H1 (cell line): ENCODE data around the gene DAAM1. TPM values are rescaled to one million over a fixed set of nuclear protein-coding genes. Genes with fewer than 3 reads are reported as not detected.

Source experiments
- CTCF ChIA-PET: fragments of 300-600 bp; sonication (Branson Sonifier 250); formaldehyde crosslinking; loops from one replicate; lab custom pipeline; 2021; ENCODE audit not compliant: partially characterized antibody; lab: Charles Lee
- POLR2A ChIA-PET: fragments of 300-600 bp; sonication (Branson Sonifier 250); formaldehyde crosslinking; loops from one replicate; lab custom pipeline; 2021; ENCODE audit warnings: inconsistent platforms; ENCODE audit not compliant: partially characterized antibody; lab: Charles Lee
- DNase-seq, 2 experiments: peaks; one replicate each; pipeline versions ENCODE4 v3.0.0 to v3.0.0-alpha.2; 2010 to 2022; ENCODE audit warnings: low spot score in 2 of 2, low read depth in 1 of 2, mixed read lengths in 1 of 2
- FAIRE-seq: peaks from 2 replicates; lab custom pipeline; 2011; peaks lifted over from hg19 to GRCh38; lab: Jason Lieb, UNC
- H2AFZ ChIP-seq: 2 replicates; pipeline ENCODE4 v1.8.1; 2012; ENCODE audit warnings: low read length, inconsistent platforms
- H2AK5ac ChIP-seq: 2 replicates; pipeline ENCODE4 v1.6.1; 2013; ENCODE audit warnings: low read depth, low read length
- H2BK120ac ChIP-seq: replicated peaks from 2 replicates; pipeline ENCODE3; 2013; ENCODE audit warnings: low read depth, low read length, inconsistent platforms
- H2BK12ac ChIP-seq: 2 replicates; pipeline ENCODE4 v1.6.1; 2013; ENCODE audit warnings: low read depth, low read length
- H2BK15ac ChIP-seq: 2 replicates; pipeline ENCODE4 v1.6.1; 2013; ENCODE audit warnings: low read length
- H2BK20ac ChIP-seq: 2 replicates; pipeline ENCODE4 v1.6.1; 2013; ENCODE audit warnings: low read length
- H2BK5ac ChIP-seq: 2 replicates; pipeline ENCODE4 v1.6.1; 2013; ENCODE audit warnings: low read depth, low read length
- H3K14ac ChIP-seq: 2 replicates; pipeline ENCODE4 v1.6.1; 2013; ENCODE audit warnings: inconsistent platforms; ENCODE audit not compliant: insufficient read length
- H3K18ac ChIP-seq: 2 replicates; pipeline ENCODE4 v1.6.1; 2013; ENCODE audit warnings: low read length; ENCODE audit errors: extremely low read depth
- H3K23ac ChIP-seq: 2 replicates; pipeline ENCODE4 v1.6.1; 2013; ENCODE audit warnings: inconsistent platforms; ENCODE audit not compliant: insufficient read length
- H3K23me2 ChIP-seq: 2 replicates; pipeline ENCODE4 v1.6.1; 2013; ENCODE audit warnings: low read depth, low read length
- H3K27ac ChIP-seq: 2 replicates; pipeline ENCODE4 v1.6.1; 2011; ENCODE audit warnings: low read depth, low read length, inconsistent platforms
- H3K27me3 ChIP-seq, 4 experiments: replicated peaks in 1 of 4; 1 replicate in 1 of 4; 2 replicates in 3 of 4; pipeline versions ENCODE4 v1.6.1 to v1.8.1; 2011 to 2013; ENCODE audit warnings: low read length in 3 of 4, mild to moderate bottlenecking in 3 of 4, inconsistent platforms in 2 of 4, mixed read lengths in 2 of 4, moderate library complexity in 1 of 4; ENCODE audit not compliant: control insufficient read depth in 3 of 4, insufficient read depth in 3 of 4; ENCODE audit errors: extremely low read depth in 1 of 4
- H3K36me3 ChIP-seq, 4 experiments: 2 replicates each; pipeline versions ENCODE4 v1.6.1 to v1.8.1; 2011 to 2013; ENCODE audit warnings: mild to moderate bottlenecking in 4 of 4, low read length in 3 of 4, moderate library complexity in 2 of 4, control low read depth in 1 of 4, inconsistent platforms in 1 of 4; ENCODE audit not compliant: insufficient read depth in 4 of 4, control insufficient read depth in 2 of 4
- H3K4ac ChIP-seq: replicated peaks from 2 replicates; pipeline ENCODE3; 2013; ENCODE audit warnings: low read length, low read depth, mixed read lengths, inconsistent platforms; ENCODE audit not compliant: insufficient read length
- H3K4me1 ChIP-seq, 4 experiments: replicated peaks in 1 of 4; 1 replicate in 1 of 4; 2 replicates in 3 of 4; pipeline versions ENCODE4 v1.6.1 to v1.8.1; 2011 to 2013; ENCODE audit warnings: low read length in 3 of 4, inconsistent platforms in 2 of 4, mixed read lengths in 1 of 4; ENCODE audit not compliant: insufficient read depth in 4 of 4, control insufficient read depth in 3 of 4
- H3K4me2 ChIP-seq, 2 experiments: 2 replicates each; pipeline versions ENCODE4 v1.6.1 to v1.8.1; 2011 to 2013; ENCODE audit warnings: low read depth in 2 of 2, low read length in 2 of 2, control low read depth in 1 of 2, inconsistent platforms in 1 of 2, mild to moderate bottlenecking in 1 of 2; ENCODE audit not compliant: insufficient read depth in 1 of 2
- H3K4me3 ChIP-seq, 4 experiments: fragments of 200-600, 300-600 bp in 1 of 4; sonication (generic), shearing (Covaris generic), sonication (Bioruptor Twin) in 1 of 4; 2 replicates each; pipeline versions ENCODE4 v1.5.1 to v1.8.1; 2011 to 2016; ENCODE audit warnings: low read length in 4 of 4, low read depth in 3 of 4, control low read depth in 2 of 4, inconsistent platforms in 2 of 4, mild to moderate bottlenecking in 2 of 4, mixed read lengths in 1 of 4, moderate library complexity in 1 of 4; ENCODE audit not compliant: insufficient read depth in 2 of 4; ENCODE audit errors: extremely low read depth in 1 of 4
- H3K56ac ChIP-seq: replicated peaks from 2 replicates; pipeline ENCODE3; 2013; ENCODE audit warnings: low read depth, mild to moderate bottlenecking, mixed read lengths, low read length, inconsistent platforms; ENCODE audit not compliant: insufficient read length
- H3K79me1 ChIP-seq: 2 replicates; pipeline ENCODE4 v1.6.1; 2013; ENCODE audit warnings: low read depth, low read length, control low read depth
- H3K79me2 ChIP-seq, 2 experiments: 2 replicates each; pipeline versions ENCODE4 v1.6.1 to v1.8.1; 2012 to 2013; ENCODE audit warnings: low read length in 2 of 2, mild to moderate bottlenecking in 2 of 2, inconsistent platforms in 1 of 2; ENCODE audit not compliant: insufficient read depth in 2 of 2, control insufficient read depth in 1 of 2
- H3K9ac ChIP-seq, 4 experiments: replicated peaks in 1 of 4; 1 replicate in 1 of 4; 2 replicates in 3 of 4; pipeline versions ENCODE4 v1.6.1 to v1.8.1; 2011 to 2013; ENCODE audit warnings: low read depth in 3 of 4, low read length in 3 of 4, control low read depth in 2 of 4, mild to moderate bottlenecking in 2 of 4, moderate library complexity in 2 of 4, inconsistent platforms in 1 of 4; ENCODE audit errors: extremely low read depth in 1 of 4
- H3K9me3 ChIP-seq, 2 experiments: 2 replicates each; pipeline versions ENCODE4 v1.6.1 to v1.8.1; 2012 to 2013; ENCODE audit warnings: mild to moderate bottlenecking in 2 of 2, moderate library complexity in 2 of 2, control low read depth in 1 of 2, inconsistent platforms in 1 of 2, low read depth in 1 of 2, low read length in 1 of 2, mixed read lengths in 1 of 2; ENCODE audit not compliant: insufficient read depth in 2 of 2
- H4K20me1 ChIP-seq, 2 experiments: replicated peaks in 1 of 2; 2 replicates each; pipeline versions ENCODE3 to v1.8.1; 2011 to 2013; ENCODE audit warnings: inconsistent platforms in 2 of 2, low read length in 2 of 2, mild to moderate bottlenecking in 1 of 2; ENCODE audit not compliant: insufficient read depth in 2 of 2, control insufficient read depth in 1 of 2
- H4K5ac ChIP-seq: 2 replicates; pipeline ENCODE4 v1.6.1; 2013; ENCODE audit warnings: low read length, low read depth, mixed read lengths, inconsistent platforms; ENCODE audit not compliant: insufficient read length
- H4K8ac ChIP-seq: 2 replicates; pipeline ENCODE4 v1.8.0; 2013; ENCODE audit warnings: mild to moderate bottlenecking, moderate library complexity, low read length, inconsistent platforms; ENCODE audit not compliant: insufficient read depth; ENCODE audit errors: extremely low read depth
- H4K91ac ChIP-seq: replicated peaks from 2 replicates; pipeline ENCODE3; 2013; ENCODE audit warnings: low read length, mixed read lengths, inconsistent platforms; ENCODE audit not compliant: insufficient read length
- TCF12 ChIP-seq: IDR thresholded peaks from 2 replicates; pipeline ENCODE4 v1.6.1; 2011; ENCODE audit warnings: low read depth, mild to moderate bottlenecking, low read length
- USF2 ChIP-seq: IDR thresholded peaks from 2 replicates; pipeline ENCODE4 v1.6.1; 2011; ENCODE audit warnings: low read length, improper control_type of control experiment
- WGBS, 2 experiments: shearing (Covaris generic) in 1 of 2; methylation state at CpG; one replicate each; pipeline versions ENCODE4 v1.1.6 to v1.1.7; 2013 to 2015; ENCODE audit warnings: low lambda C conversion rate in 2 of 2, mixed read lengths in 2 of 2, inconsistent platforms in 1 of 2, low coverage in 1 of 2, missing lambda C conversion rate in 1 of 2; ENCODE audit not compliant: insufficient replicate concordance in 2 of 2, insufficient coverage in 1 of 2, insufficient read length in 1 of 2; ENCODE audit errors: extremely low coverage in 1 of 2, missing lambda C conversion rate in 1 of 2; 5-methylcytosine and 5-hydroxymethylcytosine counted together
- polyA plus RNA-seq, 7 experiments: library from polyadenylated mRNA; depleted of rRNA in 3 of 7; stranded (reverse) in 5 of 7; unstranded in 2 of 7; fragments of >200 nt in 5 of 7; fragments of 200-250 nt in 2 of 7; gene quantifications; 1 replicate in 5 of 7; 2 replicates in 1 of 7; 4 replicates in 1 of 7; pipeline versions ENCODE4 v1.2.1 to v1.2.3, GENCODE V29; 2011 to 2013; ENCODE audit warnings: missing spikeins in 2 of 7, mixed read lengths in 2 of 7
- total RNA-seq: library from RNA; stranded (reverse); fragmentation: NEBNext Ultra II Directional; extraction: Animal tissue kit (Norgen Biotek cat#: 25700); gene quantifications from 2 replicates; pipeline ENCODE4 v1.2.1, GENCODE V29; 2021
- TF ChIP-seq, protein P1 (sequence below): IDR thresholded peaks from 2 replicates; pipeline ENCODE4 v1.6.1; 2012; ENCODE audit warnings: inconsistent platforms

Gene DAAM1
- total and polyA plus RNA-seq, 2 of the 8 experiments (the other 6 are each of a cell fraction or from before 2014, with no cell fraction given), result 5.0 to 44.9 TPM

DNA sequence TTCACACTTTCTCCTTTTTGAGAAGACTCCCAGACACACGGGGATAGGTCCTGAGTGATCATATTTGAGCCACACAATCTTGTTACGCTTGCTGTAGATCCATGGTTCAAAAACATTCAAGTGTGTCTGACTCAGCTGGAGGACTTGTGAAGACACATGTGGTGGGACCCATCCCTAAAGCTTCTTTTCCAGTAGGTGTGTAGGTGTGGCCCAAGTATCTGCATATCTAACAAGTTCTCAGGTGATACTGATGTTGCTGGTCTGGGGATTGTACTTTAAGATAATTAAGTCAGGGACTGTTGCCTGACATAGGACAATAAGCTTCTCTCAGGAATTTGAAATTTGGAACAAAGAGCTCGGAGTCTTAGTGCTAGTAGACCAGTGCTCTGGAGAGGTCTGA lies 4.1 kb upstream of the DAAM1 start:
- Histone ChIP-seq H2BK12ac (no peak overlapping the region), H3K4me3 (no peak overlapping the region), H2BK120ac (no peak overlapping the region), H2AFZ (no peak overlapping the region), H2BK20ac (no peak overlapping the region), H3K27ac (no peak overlapping the region), H3K4ac (no peak overlapping the region), H2BK15ac (no peak overlapping the region), H2AK5ac (no peak overlapping the region), H3K9me3 (no peaks in the 10 kb centered on the region), H3K79me1 (no peaks in the 10 kb centered on the region), H4K91ac (no peak overlapping the region), H3K4me2 (no peak overlapping the region), H4K5ac (no peak overlapping the region), H3K27me3 (peaks cover 0 to 4% (median 2%) of the 10 kb centered on the region in 4 experiments; a peak in 2 of 7 replicates), H3K56ac (no peak overlapping the region), H3K23me2 (peaks cover 11% of the 10 kb centered on the region), H3K18ac (no peak overlapping the region), H3K9ac (no peak overlapping the region), H2BK5ac (no peak overlapping the region), H3K14ac (no peak overlapping the region), H4K20me1 (no peaks in the 10 kb centered on the region), H3K36me3 (no peaks in the 10 kb centered on the region), H4K8ac (no peak overlapping the region), H3K4me1 (0 out of 7 replicates have a peak, but pooled peaks cover 0 to 2% (median 0%) of the 10 kb centered on the region in 4 experiments), H3K23ac (no peak overlapping the region), H3K79me2 (no peaks in the 10 kb centered on the region)
- 92% methylated on average over 3 of the region's 3 CpGs; no CpG with 5 or more reads in 1 of the 2 experiments for WGBS, 2 experiments
- ChIA-PET POLR2A (no interaction called here), CTCF (interaction anchor here (0.6 to 1.5 kb wide), 5 partner anchors 21 to 293 kb away, joined by 3 to 5 read pairs (median 3); no protein-coding TSS in a partner anchor)
- TF ChIP-seq USF2 (no peak), TCF12 (no peak)
- TF ChIP-seq, protein P1, sequence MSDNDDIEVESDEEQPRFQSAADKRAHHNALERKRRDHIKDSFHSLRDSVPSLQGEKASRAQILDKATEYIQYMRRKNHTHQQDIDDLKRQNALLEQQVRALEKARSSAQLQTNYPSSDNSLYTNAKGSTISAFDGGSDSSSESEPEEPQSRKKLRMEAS, result no peak
- FAIRE-seq (no peak), DNase-seq (no peak)
